ENCODE measurements around the gene MTHFD1L.

- TF ChIP-seq CTCF (IDR thresholded peaks at IDR 0.05; ENCODE audit: insufficient read depth, low read length, poor library complexity, severe bottlenecking) (no peak), EZH2phosphoT487 (conservative IDR thresholded peaks at IDR 0.05; ENCODE audit: low read length) (no peak)
Measured at GRCh38 chr6:151147118-151147832, 281.8 kb downstream of the MTHFD1L start.

Data from SU-DHL-6 (cell line).